RWPE2 (cell line): ENCODE results near the gene RNU1-2.
"Not testable (repeated sequence)": the region's sequence is repeated elsewhere in the genome, so short reads cannot be mapped to it uniquely, and the experiment has no call there.

Experiments used
- ATAC-seq: fragments of 200-7000 bp; cut with Tn5 transposase; 3 replicates; pipeline ENCODE4 v1.9.1; 2021; ENCODE audit warnings: low read depth
- DNase-seq: peaks from one replicate; pipeline ENCODE4 v3.0.0-alpha.2; 2020; ENCODE audit warnings: low spot score
- H3K27ac ChIP-seq: fragments of 450-650 bp; 2 replicates; pipeline ENCODE4 v1.5.1; 2017; ENCODE audit warnings: mild to moderate bottlenecking; ENCODE audit not compliant: poor library complexity, severe bottlenecking
- H3K27me3 ChIP-seq: fragments of 250-450 bp; sonication (Bioruptor Pico); 2 replicates; pipeline ENCODE4 v1.5.1; 2021; ENCODE audit warnings: mild to moderate bottlenecking, moderate library complexity; ENCODE audit not compliant: insufficient read depth, poor library complexity, severe bottlenecking
- H3K36me3 ChIP-seq: fragments of 250-450 bp; sonication (Bioruptor Pico); 2 replicates; pipeline ENCODE4 v1.5.1; 2020; ENCODE audit warnings: low read depth, mild to moderate bottlenecking, moderate library complexity
- H3K4me1 ChIP-seq: fragments of 250-450 bp; sonication (Bioruptor Pico); 2 replicates; pipeline ENCODE4 v1.5.1; 2021; ENCODE audit warnings: mild to moderate bottlenecking, moderate library complexity; ENCODE audit not compliant: insufficient read depth, poor library complexity, severe bottlenecking
- H3K4me3 ChIP-seq: fragments of 250-450 bp; sonication (Bioruptor Pico); 2 replicates; pipeline ENCODE4 v1.5.1; 2021; ENCODE audit warnings: mild to moderate bottlenecking, moderate library complexity; ENCODE audit not compliant: severe bottlenecking
- H3K9me3 ChIP-seq: fragments of 250-450 bp; sonication (Bioruptor Pico); 2 replicates; pipeline ENCODE4 v1.5.1; 2021; ENCODE audit warnings: mild to moderate bottlenecking, moderate library complexity; ENCODE audit not compliant: severe bottlenecking
- TF ChIP-seq, protein P1 (sequence below): fragments of 450-650 bp; IDR thresholded peaks from one replicate; pipeline ENCODE4 v1.5.1; 2017; ENCODE audit warnings: mild to moderate bottlenecking, moderate library complexity; ENCODE audit not compliant: poor library complexity, severe bottlenecking

The RNU1-2 gene

DNA sequence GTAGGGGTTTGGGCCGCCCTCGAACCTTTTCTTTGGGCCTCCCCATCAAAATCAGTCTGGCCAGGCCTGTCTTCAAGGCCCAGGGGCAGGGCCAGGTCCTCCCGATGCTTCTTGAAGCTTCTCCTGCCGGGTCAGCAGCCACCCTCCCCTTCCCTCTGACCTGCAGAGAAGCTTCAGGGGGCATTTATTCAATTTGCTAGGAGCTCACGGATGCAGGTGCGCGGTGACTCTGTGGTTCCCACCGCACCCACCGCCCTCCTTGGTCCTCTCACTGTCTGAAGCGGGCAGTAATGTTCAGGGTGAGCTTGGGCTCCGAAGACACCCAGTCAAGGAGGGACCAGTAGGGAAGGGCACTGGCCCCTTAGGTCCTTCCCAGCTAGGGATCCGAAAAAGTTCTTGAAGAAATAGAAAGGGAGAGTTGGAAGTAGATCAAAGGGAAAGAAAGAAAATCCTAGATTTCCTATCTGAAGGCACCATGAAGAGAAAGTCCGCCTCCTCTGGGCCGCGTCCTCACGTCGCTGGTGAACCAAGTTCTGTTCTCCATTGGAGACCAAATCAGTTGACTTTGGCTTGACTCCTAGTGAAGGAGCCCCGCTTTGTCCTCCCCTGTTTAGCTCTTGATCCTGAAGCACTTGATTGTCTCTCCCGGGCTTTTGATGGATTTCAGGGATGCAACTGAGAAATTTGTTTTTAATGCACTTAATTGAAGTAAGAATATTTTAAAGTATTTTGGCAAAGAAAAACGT, 8.7 kb upstream of the RNU1-2 start:
- no peak for ATAC-seq
- no peak overlapping the region for H3K4me3 ChIP-seq
- TF ChIP-seq, protein P1, sequence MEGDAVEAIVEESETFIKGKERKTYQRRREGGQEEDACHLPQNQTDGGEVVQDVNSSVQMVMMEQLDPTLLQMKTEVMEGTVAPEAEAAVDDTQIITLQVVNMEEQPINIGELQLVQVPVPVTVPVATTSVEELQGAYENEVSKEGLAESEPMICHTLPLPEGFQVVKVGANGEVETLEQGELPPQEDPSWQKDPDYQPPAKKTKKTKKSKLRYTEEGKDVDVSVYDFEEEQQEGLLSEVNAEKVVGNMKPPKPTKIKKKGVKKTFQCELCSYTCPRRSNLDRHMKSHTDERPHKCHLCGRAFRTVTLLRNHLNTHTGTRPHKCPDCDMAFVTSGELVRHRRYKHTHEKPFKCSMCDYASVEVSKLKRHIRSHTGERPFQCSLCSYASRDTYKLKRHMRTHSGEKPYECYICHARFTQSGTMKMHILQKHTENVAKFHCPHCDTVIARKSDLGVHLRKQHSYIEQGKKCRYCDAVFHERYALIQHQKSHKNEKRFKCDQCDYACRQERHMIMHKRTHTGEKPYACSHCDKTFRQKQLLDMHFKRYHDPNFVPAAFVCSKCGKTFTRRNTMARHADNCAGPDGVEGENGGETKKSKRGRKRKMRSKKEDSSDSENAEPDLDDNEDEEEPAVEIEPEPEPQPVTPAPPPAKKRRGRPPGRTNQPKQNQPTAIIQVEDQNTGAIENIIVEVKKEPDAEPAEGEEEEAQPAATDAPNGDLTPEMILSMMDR = no peak

DNA sequence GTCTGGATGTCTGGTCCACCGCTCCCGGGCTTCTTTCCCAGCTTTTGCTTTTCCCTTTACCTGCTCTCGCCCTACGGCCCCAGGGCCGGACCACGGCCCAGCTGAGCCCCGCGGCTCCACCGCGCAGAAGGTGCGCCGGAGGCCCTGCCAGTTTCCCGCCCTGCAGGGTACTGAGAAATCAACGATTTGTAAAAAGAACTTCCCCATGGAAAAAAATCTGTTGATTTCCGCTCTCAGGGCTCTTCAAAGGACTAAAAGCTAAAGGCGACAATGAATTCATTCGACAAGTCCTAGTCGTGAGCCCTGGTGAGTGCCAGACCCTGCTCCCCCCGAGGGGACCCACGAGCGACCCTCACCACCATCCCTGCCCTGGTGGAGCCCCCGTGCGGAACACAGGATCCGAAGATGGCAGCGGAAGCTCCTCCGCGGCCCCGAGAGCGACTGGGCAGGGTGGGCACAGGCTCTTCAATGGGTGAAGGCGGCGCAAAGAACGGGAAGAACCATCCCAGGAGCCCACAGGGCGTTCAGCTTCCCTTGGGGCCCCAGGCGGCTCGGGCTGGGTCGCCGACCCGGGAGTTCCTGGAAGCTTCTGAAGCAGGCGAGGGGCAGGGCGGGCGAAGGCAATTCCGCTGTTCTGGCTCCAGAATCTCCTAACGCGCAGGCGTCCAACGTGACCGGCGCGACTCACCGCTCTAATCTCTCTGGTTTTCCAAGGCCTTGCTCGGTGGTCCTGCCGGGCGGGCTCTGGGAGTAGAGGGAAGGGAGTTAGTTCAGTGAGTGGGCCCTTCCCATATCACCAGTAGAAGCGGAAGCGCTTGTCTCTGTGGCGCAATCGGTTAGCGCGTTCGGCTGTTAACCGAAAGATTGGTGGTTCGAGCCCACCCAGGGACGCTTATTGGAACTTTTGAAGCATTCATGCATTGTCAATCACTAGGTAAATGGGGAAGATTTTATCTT, 6.6 kb upstream of the RNU1-2 start:
- DNase-seq (peak; percentile 95), ATAC-seq (peak; percentile 95)
- no peaks in the 10 kb centered on the region for H3K27me3 ChIP-seq
- H3K4me3 ChIP-seq = peak overlapping the region; percentile 33
- no peaks in the 10 kb centered on the region for H3K4me1 ChIP-seq
- H3K27ac ChIP-seq = peak overlapping the region; percentile 62
- H3K9me3 ChIP-seq = no peaks in the 10 kb centered on the region
- H3K36me3 ChIP-seq = no peaks in the 10 kb centered on the region
- TF ChIP-seq, protein P1 = peak; percentile 39

More for the DNA sequence above, 8.7 kb upstream of the RNU1-2 start:
- no peak for DNase-seq
- Histone ChIP-seq H3K4me1 (no peaks in the 10 kb centered on the region), H3K27me3 (no peaks in the 10 kb centered on the region), H3K9me3 (no peaks in the 10 kb centered on the region), H3K36me3 (no peaks in the 10 kb centered on the region), H3K27ac (no peak overlapping the region)

DNA sequence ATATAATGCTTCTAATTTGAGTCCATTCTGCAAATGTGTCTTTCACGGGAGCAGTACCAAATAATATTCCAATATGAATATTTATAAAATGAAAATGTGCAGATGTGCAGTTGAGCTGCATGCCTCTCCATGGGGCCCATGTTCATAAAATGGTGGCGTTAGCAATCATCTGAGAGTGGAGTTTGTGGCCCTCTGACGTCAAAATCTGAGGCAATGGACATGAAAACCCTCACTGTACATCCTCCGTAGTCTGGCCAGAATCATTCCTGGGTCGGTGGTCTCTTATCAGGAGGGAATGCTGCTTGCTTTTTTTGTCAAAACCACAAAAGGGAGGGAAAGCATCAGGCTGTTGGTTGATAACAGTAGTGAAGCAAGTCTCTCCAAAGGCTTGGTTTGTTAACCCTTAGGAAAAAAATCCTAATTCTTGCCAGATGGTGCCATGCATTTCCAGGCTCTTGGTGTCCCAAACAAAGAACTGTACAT, 5.2 kb upstream of the RNU1-2 start:
- H3K27me3 ChIP-seq, H3K36me3 ChIP-seq, ATAC-seq, H3K9me3 ChIP-seq, H3K4me1 ChIP-seq, H3K27ac ChIP-seq, DNase-seq, H3K4me3 ChIP-seq: not testable (repeated sequence)

DNA sequence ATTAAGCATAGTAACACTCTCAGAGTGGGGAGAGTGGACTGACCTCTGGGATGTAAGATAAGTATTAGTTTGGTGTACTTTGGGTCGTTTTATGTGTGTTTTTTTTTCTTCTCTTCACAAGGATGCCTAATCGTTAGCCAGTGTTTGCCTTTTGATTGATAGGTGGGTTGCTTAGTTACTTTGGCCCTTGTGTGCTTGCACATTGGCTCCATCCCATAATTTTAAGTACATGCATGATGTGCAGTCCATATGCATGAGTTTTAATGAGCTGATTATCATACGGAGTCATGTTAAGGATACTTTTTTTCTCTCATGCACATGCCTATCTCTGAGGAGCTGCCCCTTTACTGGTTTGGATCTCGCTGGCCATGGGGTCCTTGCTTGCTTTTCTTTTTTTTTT, 4.7 kb upstream of the RNU1-2 start:
- H3K4me3 ChIP-seq, H3K36me3 ChIP-seq, ATAC-seq, H3K9me3 ChIP-seq, H3K27ac ChIP-seq, DNase-seq, H3K4me1 ChIP-seq, H3K27me3 ChIP-seq: not testable (repeated sequence)

DNA sequence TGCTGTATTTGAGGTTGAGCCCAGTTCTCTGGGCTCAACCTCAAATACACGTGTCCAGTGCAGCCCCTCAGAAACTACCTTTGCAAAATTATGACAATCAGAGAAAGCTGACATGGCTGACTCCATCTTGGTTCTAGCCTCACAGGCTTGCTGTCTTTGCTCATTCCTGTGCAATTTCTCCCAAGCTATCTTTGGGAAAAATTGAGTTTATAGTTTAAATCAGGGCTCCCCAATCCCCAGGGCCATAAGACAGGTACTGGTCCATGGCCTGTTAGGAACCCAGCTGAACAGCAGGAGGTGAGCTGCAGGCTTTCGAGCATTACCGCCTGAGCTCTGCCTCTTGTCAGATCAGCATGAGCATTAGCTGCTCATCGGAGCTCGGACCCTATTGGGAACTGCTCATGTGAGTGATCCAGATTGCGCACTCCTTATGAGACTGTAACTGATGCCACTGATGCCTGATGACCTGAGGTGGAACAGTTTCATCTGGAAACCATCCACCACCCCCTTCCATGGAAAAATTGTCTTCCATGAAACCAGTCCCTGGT, 2.7 kb upstream of the RNU1-2 start:
- DNase-seq, H3K9me3 ChIP-seq, H3K27me3 ChIP-seq, H3K27ac ChIP-seq, H3K36me3 ChIP-seq, H3K4me3 ChIP-seq, ATAC-seq: not testable (repeated sequence)
- H3K4me1 ChIP-seq = peaks cover 13% of the 10 kb centered on the region

DNA sequence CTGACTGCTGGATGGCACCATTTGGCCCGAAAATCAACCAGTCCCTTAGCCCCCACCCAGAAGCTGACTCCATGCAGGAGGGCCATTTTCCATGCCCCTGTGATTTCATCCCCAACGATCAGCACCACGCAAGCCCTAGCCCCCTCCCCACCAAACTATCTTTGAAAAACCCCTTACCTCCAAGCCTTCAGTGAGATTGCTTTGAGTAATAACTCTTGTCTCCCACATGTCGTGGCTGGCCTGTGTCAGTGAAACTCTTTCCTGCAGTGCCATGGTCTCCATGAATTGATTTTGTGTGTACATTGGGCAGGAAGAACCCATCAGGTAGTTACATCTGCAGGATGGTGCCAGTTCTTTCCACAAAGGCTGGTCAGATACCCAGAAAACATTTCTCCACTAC, 2.0 kb upstream of the RNU1-2 start:
- not testable (repeated sequence) for H3K36me3 ChIP-seq, H3K4me3 ChIP-seq, H3K27ac ChIP-seq, ATAC-seq, H3K9me3 ChIP-seq, H3K27me3 ChIP-seq, DNase-seq
- H3K4me1 ChIP-seq = peaks cover 13% of the 10 kb centered on the region

DNA sequence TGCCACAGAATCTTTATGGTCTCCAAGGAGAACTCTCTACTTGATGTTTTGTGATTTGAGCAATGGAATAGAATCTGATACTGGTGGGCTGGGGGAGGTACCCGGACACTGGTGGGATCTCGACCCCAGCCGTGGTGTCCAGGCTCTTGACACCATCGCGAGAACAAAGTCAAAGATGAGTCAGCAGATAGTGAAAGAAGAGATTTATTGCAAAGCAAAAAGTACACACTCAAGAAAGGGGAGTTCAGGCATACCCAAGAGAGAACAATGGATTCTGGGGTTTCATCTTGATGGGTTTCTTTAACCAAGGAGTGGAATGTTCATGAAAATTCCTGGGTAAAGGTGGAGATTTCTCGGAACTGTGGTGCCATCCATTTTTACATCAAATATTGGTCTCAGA, 1.4 kb upstream of the RNU1-2 start:
- not testable (repeated sequence) for H3K36me3 ChIP-seq, ATAC-seq, H3K27me3 ChIP-seq, H3K4me3 ChIP-seq, DNase-seq, H3K9me3 ChIP-seq, H3K27ac ChIP-seq
- peaks cover 13% of the 10 kb centered on the region for H3K4me1 ChIP-seq

DNA sequence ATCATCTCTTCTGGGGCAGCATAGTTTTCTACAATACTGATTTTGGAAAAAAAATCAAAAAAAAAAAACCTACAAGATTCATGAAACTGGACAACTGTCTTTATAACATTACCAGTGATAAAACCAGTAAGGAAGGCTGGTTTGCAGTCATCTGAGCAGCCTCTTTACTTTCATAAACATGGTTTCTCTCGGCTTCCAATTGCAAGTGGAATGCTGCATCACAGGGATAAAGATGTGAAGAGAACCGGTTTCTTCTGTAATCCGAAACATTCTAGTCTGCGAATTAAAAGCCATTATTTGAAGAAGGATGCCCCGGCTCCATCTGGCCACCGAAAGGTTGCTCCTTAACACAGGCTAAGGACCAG, 565 bp upstream of the RNU1-2 start:
- DNase-seq, H3K27me3 ChIP-seq, H3K9me3 ChIP-seq, H3K36me3 ChIP-seq, ATAC-seq: not testable (repeated sequence)
- Histone ChIP-seq H3K4me1 (peaks cover 13% of the 10 kb centered on the region), H3K4me3 (peak overlapping the region; percentile 34), H3K27ac (peak overlapping the region; percentile 57)

DNA sequence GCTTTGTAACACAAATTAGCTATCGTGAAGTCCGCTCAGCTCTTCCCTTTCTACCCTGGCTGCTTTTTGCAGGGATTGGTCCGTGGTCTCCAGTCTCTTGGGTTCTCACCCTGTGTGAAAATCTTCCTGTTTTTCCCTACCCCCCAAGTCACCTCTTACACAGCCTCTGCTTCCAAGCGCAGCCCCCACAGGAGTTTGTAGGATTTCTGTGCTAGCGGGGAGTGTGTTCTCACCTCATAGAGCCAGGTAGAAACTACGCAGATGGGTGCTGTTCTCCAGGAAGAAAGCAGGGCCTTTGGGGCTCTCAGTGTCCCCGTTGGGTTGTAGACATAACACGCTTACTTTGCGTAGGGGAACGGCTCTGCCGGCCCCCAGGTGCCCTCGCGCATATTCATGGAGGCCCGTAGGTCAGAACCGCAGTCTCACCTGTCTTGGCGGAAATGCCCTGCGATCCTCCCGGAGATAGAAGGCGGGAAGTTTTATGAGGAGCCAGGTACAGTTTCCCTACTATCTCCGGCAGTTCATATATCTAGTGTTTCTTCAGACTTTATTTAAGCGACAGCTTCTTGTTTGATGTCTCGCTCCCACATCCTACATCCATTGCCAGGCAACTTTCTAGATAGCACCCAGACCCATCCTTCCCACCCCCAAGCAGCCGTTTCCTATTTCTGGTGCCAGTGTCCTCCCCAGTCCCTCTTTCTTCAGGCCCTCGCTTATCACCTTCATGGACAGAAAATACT, 706 bp downstream of the RNU1-2 start:
- H3K36me3 ChIP-seq, H3K27me3 ChIP-seq, H3K9me3 ChIP-seq, H3K4me3 ChIP-seq: not testable (repeated sequence)
- DNase-seq (peak; percentile 79), ATAC-seq (peak; percentile 11)
- peak overlapping the region; percentile 67 for H3K27ac ChIP-seq
- peaks cover 13% of the 10 kb centered on the region for H3K4me1 ChIP-seq
